Osteocyte (in vitro differentiated cells): ENCODE results near the gene MPPED1. TPM values are rescaled to one million over a fixed set of nuclear protein-coding genes. Genes with fewer than 3 reads are reported as not detected.

Source experiments
- DNase-seq: peaks from one replicate; pipeline ENCODE4 v3.0.0; 2021; ENCODE audit warnings: mixed read lengths; ENCODE audit not compliant: unreplicated experiment; ENCODE audit errors: extremely low spot score
- H3K27ac Mint-ChIP-seq: one replicate; pipeline ENCODE4 v1.8.0; 2021; ENCODE audit warnings: mild to moderate bottlenecking, mixed read lengths; ENCODE audit not compliant: unreplicated experiment
- H3K27me3 Mint-ChIP-seq: one replicate; pipeline ENCODE4 v1.8.0; 2021; ENCODE audit warnings: mixed read lengths; ENCODE audit not compliant: unreplicated experiment
- H3K36me3 Mint-ChIP-seq: one replicate; pipeline ENCODE4 v1.8.0; 2021; ENCODE audit warnings: mixed read lengths; ENCODE audit not compliant: unreplicated experiment
- H3K4me1 Mint-ChIP-seq: one replicate; pipeline ENCODE4 v1.8.0; 2021; ENCODE audit warnings: mixed read lengths; ENCODE audit not compliant: unreplicated experiment
- H3K4me3 Mint-ChIP-seq: one replicate; pipeline ENCODE4 v1.8.0; 2021; ENCODE audit warnings: mild to moderate bottlenecking, moderate library complexity, mixed read lengths; ENCODE audit not compliant: unreplicated experiment
- H3K9me3 Mint-ChIP-seq: one replicate; pipeline ENCODE4 v1.8.0; 2021; ENCODE audit warnings: mixed read lengths; ENCODE audit not compliant: unreplicated experiment
- CTCF ChIP-seq: fragments of 200-600 bp; sonication (generic); IDR thresholded peaks from 2 replicates; pipeline ENCODE4 v1.5.0; 2021; ENCODE audit warnings: antibody characterized with exemption, mild to moderate bottlenecking, moderate library complexity
- total RNA-seq: library from RNA; stranded (reverse); gene quantifications from 2 replicates; pipeline ENCODE4 v1.2.1, GENCODE V29; 2021

MPPED1 gene
- total RNA-seq, 1 donor from 2014 or later = not detected

GRCh38 chr22:43483669-43484068 is 71.9 kb downstream of the MPPED1 start:
- TF ChIP-seq CTCF = no peak
- no peaks in the 10 kb centered on the region for H3K36me3 Mint-ChIP-seq
- H3K9me3 Mint-ChIP-seq = no peaks in the 10 kb centered on the region
- H3K27ac Mint-ChIP-seq = no peak overlapping the region
- DNase-seq = no peak
- no peaks in the 10 kb centered on the region for H3K4me1 Mint-ChIP-seq
- H3K27me3 Mint-ChIP-seq = no peaks in the 10 kb centered on the region
- no peak overlapping the region for H3K4me3 Mint-ChIP-seq

- H3K4me3 Mint-ChIP-seq = no peak overlapping the region
- H3K36me3 Mint-ChIP-seq = no peaks in the 10 kb centered on the region
- H3K4me1 Mint-ChIP-seq = no peaks in the 10 kb centered on the region
- no peak overlapping the region for H3K27ac Mint-ChIP-seq
- DNase-seq = no peak
- no peaks in the 10 kb centered on the region for H3K9me3 Mint-ChIP-seq
- no peaks in the 10 kb centered on the region for H3K27me3 Mint-ChIP-seq
- TF ChIP-seq CTCF = no peak
Measured at GRCh38 chr22:43484227-43484626, 72.4 kb downstream of the MPPED1 start.

GRCh38 chr22:43485502-43486089 is 73.8 kb downstream of the MPPED1 start:
- Mint-ChIP-seq H3K9me3 (no peaks in the 10 kb centered on the region), H3K27ac (no peak overlapping the region), H3K27me3 (no peaks in the 10 kb centered on the region), H3K4me3 (no peak overlapping the region), H3K36me3 (no peaks in the 10 kb centered on the region), H3K4me1 (no peaks in the 10 kb centered on the region)
- TF ChIP-seq CTCF = no peak
- no peak for DNase-seq

GRCh38 chr22:43487311-43488030 is 75.7 kb downstream of the MPPED1 start:
- Mint-ChIP-seq H3K4me1 (no peaks in the 10 kb centered on the region), H3K27me3 (no peaks in the 10 kb centered on the region), H3K9me3 (peaks cover 4% of the 10 kb centered on the region), H3K36me3 (no peaks in the 10 kb centered on the region), H3K4me3 (no peak overlapping the region), H3K27ac (no peak overlapping the region)
- no peak for DNase-seq
- no peak for TF ChIP-seq CTCF

- H3K4me1 Mint-ChIP-seq = no peaks in the 10 kb centered on the region
- H3K36me3 Mint-ChIP-seq = no peaks in the 10 kb centered on the region
- H3K9me3 Mint-ChIP-seq = peaks cover 4% of the 10 kb centered on the region
- no peak for TF ChIP-seq CTCF
- DNase-seq = no peak
- no peak overlapping the region for H3K4me3 Mint-ChIP-seq
- no peak overlapping the region for H3K27ac Mint-ChIP-seq
- H3K27me3 Mint-ChIP-seq = no peaks in the 10 kb centered on the region
Measured at GRCh38 chr22:43488031-43488866, 76.4 kb downstream of the MPPED1 start.
